Osteocyte (in vitro differentiated cells): ENCODE measurements around the gene VOPP1. TPM values are rescaled to one million over a fixed set of nuclear protein-coding genes. Genes with fewer than 3 reads are reported as not detected.

Source experiments
- DNase-seq: peaks from one replicate; pipeline ENCODE4 v3.0.0; 2021; ENCODE audit warnings: mixed read lengths; ENCODE audit not compliant: unreplicated experiment; ENCODE audit errors: extremely low spot score
- H3K27ac Mint-ChIP-seq: one replicate; pipeline ENCODE4 v1.8.0; 2021; ENCODE audit warnings: mild to moderate bottlenecking, mixed read lengths; ENCODE audit not compliant: unreplicated experiment
- H3K27me3 Mint-ChIP-seq: one replicate; pipeline ENCODE4 v1.8.0; 2021; ENCODE audit warnings: mixed read lengths; ENCODE audit not compliant: unreplicated experiment
- H3K36me3 Mint-ChIP-seq: one replicate; pipeline ENCODE4 v1.8.0; 2021; ENCODE audit warnings: mixed read lengths; ENCODE audit not compliant: unreplicated experiment
- H3K4me1 Mint-ChIP-seq: one replicate; pipeline ENCODE4 v1.8.0; 2021; ENCODE audit warnings: mixed read lengths; ENCODE audit not compliant: unreplicated experiment
- H3K4me3 Mint-ChIP-seq: one replicate; pipeline ENCODE4 v1.8.0; 2021; ENCODE audit warnings: mild to moderate bottlenecking, moderate library complexity, mixed read lengths; ENCODE audit not compliant: unreplicated experiment
- H3K9me3 Mint-ChIP-seq: one replicate; pipeline ENCODE4 v1.8.0; 2021; ENCODE audit warnings: mixed read lengths; ENCODE audit not compliant: unreplicated experiment
- CTCF ChIP-seq: fragments of 200-600 bp; sonication (generic); IDR thresholded peaks from 2 replicates; pipeline ENCODE4 v1.5.0; 2021; ENCODE audit warnings: antibody characterized with exemption, mild to moderate bottlenecking, moderate library complexity
- total RNA-seq: library from RNA; stranded (reverse); gene quantifications from 2 replicates; pipeline ENCODE4 v1.2.1, GENCODE V29; 2021

VOPP1 gene
- total RNA-seq, 1 donor from 2014 or later = 86.6 TPM

DNA sequence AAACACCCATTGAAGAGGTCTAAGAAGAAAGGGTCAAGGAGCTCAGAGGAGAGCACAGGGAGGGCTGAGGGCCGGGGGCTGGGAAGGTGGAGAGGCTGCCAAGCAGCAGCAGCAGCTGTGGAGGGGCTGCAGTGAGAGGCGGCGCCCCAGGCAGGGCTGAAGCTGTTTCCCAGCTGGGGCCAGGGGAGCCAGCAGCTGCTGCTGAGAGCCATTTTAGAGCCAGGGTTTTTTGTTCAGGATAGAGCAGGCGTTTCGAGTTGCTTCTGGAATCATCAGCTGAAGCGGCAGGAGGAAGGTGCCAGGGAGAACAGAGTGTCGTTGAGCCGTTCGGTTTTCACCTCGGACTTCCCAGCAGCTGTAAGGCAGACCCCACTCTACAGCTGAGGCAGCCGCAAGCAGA, 144.5 kb downstream of the VOPP1 start:
- Mint-ChIP-seq H3K27ac (no peak overlapping the region), H3K4me1 (no peaks in the 10 kb centered on the region), H3K27me3 (no peaks in the 10 kb centered on the region), H3K9me3 (no peaks in the 10 kb centered on the region), H3K4me3 (no peak overlapping the region), H3K36me3 (peaks cover 13% of the 10 kb centered on the region)
- no peak for DNase-seq
- no peak for TF ChIP-seq CTCF

GRCh38 chr7:55427342-55427741, 145.0 kb downstream of the VOPP1 start:
- H3K4me1 Mint-ChIP-seq = no peaks in the 10 kb centered on the region
- H3K4me3 Mint-ChIP-seq = no peak overlapping the region
- no peak for TF ChIP-seq CTCF
- H3K9me3 Mint-ChIP-seq = no peaks in the 10 kb centered on the region
- H3K27ac Mint-ChIP-seq = no peak overlapping the region
- H3K27me3 Mint-ChIP-seq = no peaks in the 10 kb centered on the region
- peaks cover 13% of the 10 kb centered on the region for H3K36me3 Mint-ChIP-seq
- DNase-seq = no peak

DNA sequence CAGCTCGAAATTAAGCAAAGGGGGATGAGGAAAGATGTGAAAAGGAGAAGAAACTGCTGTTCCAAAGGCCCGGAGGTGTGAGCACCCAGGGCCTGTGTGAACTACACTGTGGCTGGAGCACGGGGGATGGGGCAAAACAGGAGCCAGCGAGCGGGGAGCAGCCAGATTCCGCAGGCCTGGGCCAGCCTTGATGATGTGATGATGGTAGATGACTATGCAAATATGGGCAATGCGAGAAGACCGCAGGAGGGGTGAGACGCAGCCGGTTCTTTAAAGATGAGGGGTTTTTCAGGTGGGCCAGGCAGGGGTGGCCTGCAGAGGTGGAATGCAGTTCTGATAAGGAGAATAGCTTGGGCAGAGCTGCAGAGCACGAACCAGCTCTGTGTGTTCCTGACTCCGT, 145.6 kb downstream of the VOPP1 start:
- no peak for DNase-seq
- Mint-ChIP-seq H3K9me3 (no peaks in the 10 kb centered on the region), H3K27me3 (no peaks in the 10 kb centered on the region), H3K4me1 (no peaks in the 10 kb centered on the region), H3K4me3 (no peak overlapping the region), H3K27ac (no peak overlapping the region), H3K36me3 (peaks cover 13% of the 10 kb centered on the region)
- TF ChIP-seq CTCF = no peak

DNA sequence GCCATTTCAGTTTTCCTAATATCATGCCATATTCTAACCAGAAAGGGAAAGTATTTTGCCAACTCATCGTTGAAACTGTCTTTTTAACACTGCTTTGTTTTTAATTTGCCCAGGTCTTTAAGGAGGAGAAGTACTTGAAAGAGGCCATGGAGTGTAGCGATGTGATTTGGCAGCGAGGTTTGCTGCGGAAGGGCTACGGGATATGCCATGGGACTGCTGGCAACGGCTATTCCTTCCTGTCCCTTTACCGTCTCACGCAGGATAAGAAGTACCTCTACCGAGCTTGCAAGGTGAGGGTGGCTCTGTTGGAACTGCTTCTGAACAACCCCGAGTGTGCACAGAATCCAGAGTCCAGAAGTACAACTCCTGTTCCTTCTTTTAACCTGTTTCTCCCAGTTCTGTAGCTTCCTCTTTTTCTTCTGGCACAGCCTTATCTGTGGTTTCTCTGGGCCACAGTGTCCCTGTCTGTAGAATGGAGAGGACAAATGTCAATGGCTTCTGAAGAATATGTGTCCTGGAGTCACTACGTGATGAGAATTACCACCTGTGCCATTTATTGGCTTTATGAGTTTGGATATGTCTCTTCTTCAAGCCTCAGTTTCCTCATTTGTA, 147.1 kb downstream of the VOPP1 start:
- no peak for TF ChIP-seq CTCF
- Mint-ChIP-seq H3K4me1 (peaks cover 6% of the 10 kb centered on the region), H3K27me3 (no peaks in the 10 kb centered on the region), H3K27ac (no peak overlapping the region), H3K9me3 (no peaks in the 10 kb centered on the region), H3K36me3 (peaks cover 13% of the 10 kb centered on the region), H3K4me3 (no peak overlapping the region)
- DNase-seq = no peak

DNA sequence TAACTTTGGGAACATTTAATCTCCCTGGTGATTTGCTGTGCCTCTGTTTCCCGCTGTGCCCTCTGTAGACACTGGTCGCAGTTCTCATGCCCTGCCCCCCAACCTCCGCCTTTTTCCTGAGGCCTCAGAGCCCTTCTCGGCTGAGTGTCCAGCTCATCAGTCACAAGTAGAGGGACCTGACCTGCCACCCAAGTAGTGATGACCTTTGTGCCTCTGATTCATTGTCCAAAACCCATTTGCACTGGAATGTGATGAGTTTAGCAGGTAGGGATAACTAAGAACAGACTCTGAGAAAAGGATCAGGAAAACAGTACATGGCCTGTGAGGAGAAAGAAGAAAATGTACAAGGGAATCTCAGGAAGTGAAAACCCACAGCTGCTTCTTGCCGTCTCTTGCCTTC, 148.4 kb downstream of the VOPP1 start:
- no peaks in the 10 kb centered on the region for H3K9me3 Mint-ChIP-seq
- peaks cover 6% of the 10 kb centered on the region for H3K4me1 Mint-ChIP-seq
- no peaks in the 10 kb centered on the region for H3K27me3 Mint-ChIP-seq
- no peak overlapping the region for H3K4me3 Mint-ChIP-seq
- H3K27ac Mint-ChIP-seq = no peak overlapping the region
- no peak for TF ChIP-seq CTCF
- no peak for DNase-seq
- peaks cover 13% of the 10 kb centered on the region for H3K36me3 Mint-ChIP-seq
